GM13976 (cell line): Measurements from ENCODE around the gene PLCB1.

ENCODE experiments used
- DNase-seq: peaks from one replicate; pipeline ENCODE4 v3.0.0; 2012; ENCODE audit warnings: low spot score
- CTCF ChIP-seq: IDR thresholded peaks from 2 replicates; pipeline ENCODE4 v1.5.1; 2012; ENCODE audit warnings: borderline replicate concordance, mild to moderate bottlenecking; ENCODE audit not compliant: insufficient read depth; ENCODE audit errors: extremely low read depth, missing control alignments, control extremely low read depth
- in situ Hi-C: fragments of 300-500 bp; cut with MboI; formaldehyde crosslinking; loops from one replicate; pipeline ENCODE4 v1.12.0; 2022; ENCODE audit warnings: low sequenced_read_pairs, mixed read lengths, inconsistent platforms; ENCODE audit not compliant: unreplicated experiment

Gene PLCB1

DNA sequence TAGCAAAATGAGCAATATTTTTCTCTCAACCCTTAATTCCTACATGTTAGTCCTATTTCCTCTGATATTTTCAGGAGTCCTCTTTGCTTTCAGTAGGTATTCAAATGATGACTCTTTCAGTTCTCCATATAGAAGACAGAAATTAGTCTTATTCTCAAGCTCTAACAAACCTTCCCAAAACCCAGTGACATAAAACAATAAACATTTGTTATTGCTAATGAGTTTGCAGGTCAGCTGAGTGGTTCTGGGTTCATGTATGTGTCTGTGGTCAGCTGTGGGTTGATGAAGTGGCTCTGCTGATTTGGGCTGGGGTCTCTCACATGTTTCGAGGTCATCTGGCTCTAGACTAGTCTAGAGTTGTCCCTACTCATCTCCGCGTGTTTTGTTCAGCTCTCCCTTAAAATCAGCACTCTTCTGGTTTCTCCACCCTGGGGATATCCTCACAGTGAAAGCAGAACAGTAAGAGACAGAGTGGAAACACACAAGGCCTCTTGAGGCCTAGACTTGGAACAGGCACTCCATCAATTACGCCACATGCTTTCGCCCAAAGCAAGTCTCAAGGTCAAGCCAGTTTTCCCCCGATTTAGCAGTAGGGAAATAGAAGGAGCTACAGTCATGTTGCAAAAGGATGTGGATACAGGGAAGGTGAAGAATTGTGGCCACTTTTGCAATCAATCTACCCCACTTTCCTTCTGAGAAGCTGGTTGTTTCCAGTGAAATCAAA is 273.0 kb downstream of the PLCB1 start:
- in situ Hi-C loops: no loop called here
- no peak for DNase-seq
- no peak for TF ChIP-seq CTCF

DNA sequence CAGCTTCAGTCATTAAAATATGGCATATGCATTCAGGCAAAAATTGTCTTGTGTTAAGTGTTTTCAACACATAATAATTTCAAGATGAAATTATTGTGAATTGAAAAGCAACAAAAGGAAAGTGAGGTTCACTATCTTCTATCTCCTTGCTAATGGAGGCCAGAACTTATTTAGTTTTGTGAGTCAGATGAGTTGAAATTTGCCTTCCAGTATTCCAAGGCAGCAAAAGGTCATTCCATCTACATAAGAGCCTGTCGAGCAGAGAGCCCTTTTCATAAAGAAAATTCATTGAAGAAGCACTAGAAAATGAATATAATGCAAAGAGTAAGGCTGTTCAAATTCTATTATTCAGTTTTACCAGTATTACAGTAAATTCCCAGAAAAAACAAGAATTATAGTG is 274.3 kb downstream of the PLCB1 start:
- DNase-seq: no peak
- TF ChIP-seq CTCF: no peak
- in situ Hi-C loops: no loop called here

DNA sequence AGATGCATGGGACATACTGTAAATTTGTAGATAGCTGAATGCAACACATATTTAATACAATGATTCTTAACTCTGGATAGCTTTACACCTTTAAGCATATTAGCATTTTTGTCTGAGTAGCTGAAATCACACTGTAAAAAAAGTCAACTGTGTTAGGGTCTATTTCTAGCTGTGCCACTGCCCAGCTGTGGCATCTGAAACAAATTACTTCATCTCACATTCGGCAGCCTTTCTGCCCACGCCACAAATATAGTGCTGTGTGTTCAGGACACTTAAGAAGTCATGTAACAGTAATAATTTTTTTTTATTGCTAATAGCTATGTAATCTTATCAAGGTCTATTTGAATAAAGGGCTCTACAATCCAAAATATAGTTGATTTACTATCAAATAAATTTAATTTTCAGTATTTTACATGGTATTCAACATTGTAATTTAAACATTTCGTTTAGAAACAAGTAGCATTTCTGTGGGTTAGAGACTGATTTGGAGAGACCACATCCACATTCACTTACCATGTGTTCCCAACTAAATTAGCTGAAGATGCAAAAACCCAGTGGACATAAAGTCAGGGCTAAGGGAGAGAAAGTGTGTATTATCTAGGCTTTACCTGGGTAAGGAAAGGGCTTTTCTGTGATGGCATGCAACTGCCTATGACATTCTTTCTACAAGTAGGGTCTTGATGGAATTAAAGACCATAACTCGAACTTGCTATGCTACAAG is 276.7 kb downstream of the PLCB1 start:
- TF ChIP-seq CTCF: no peak
- in situ Hi-C loops: no loop called here
- DNase-seq: no peak

GRCh38 chr20:8413691-8414090 is 281.6 kb downstream of the PLCB1 start:
- in situ Hi-C loops: no loop called here
- TF ChIP-seq CTCF: no peak
- DNase-seq: no peak

- in situ Hi-C loops: no loop called here
- DNase-seq: no peak
Observed at GRCh38 chr20:8414586-8415274, 282.7 kb downstream of the PLCB1 start.

DNA sequence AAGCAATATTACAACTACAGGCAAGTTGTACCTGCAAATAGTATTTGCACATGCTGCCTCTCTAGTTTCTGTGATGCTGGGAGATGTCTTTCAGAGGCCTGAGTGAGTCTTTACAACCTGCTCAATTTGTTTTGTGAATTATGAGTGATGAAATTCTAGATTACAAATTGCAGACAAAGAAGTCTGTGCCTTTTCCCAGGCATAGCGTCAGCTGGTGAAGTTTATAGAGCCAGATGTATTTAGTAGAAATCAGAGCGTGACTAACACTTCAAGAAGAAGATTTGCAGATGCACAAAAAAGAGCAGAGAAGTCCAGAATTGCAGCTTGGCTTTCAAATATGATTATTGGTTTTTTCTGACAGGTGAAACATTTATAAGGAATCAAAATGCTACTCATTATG is 289.9 kb downstream of the PLCB1 start:
- TF ChIP-seq CTCF: no peak
- in situ Hi-C loops: no loop called here
- no peak for DNase-seq

More at GRCh38 chr20:8414586-8415274, 282.7 kb downstream of the PLCB1 start:
- no peak for TF ChIP-seq CTCF
